HL-60 (cell line): ENCODE results near the gene DENND1A.

ENCODE experiments used
- CTCF ChIP-seq: IDR thresholded peaks from one replicate; pipeline ENCODE4 v1.5.1; 2011; ENCODE audit warnings: low read length, control low read depth, inconsistent platforms; ENCODE audit not compliant: insufficient read depth
- GABPA ChIP-seq: IDR thresholded peaks from 2 replicates; pipeline ENCODE4 v1.6.1; 2012; ENCODE audit warnings: low read depth
- POLR2AphosphoS5 ChIP-seq: IDR thresholded peaks from 2 replicates; pipeline ENCODE4 v1.6.1; 2012; ENCODE audit warnings: low read depth
- REST ChIP-seq: IDR thresholded peaks from 2 replicates; pipeline ENCODE4 v1.6.1; 2012; ENCODE audit warnings: low read depth; ENCODE audit not compliant: insufficient replicate concordance
- SPI1 ChIP-seq: IDR thresholded peaks from 2 replicates; pipeline ENCODE4 v1.6.1; 2012; ENCODE audit warnings: low read depth, mild to moderate bottlenecking, borderline replicate concordance

- TF ChIP-seq CTCF (no peak), POLR2AphosphoS5 (no peak), REST (no peak), GABPA (no peak), SPI1 (no peak)
Measured at GRCh38 chr9:123564652-123565051, 365.3 kb downstream of the DENND1A start.
